Measurements from ENCODE around the gene ZNF175.

ZNF175 gene

DNA sequence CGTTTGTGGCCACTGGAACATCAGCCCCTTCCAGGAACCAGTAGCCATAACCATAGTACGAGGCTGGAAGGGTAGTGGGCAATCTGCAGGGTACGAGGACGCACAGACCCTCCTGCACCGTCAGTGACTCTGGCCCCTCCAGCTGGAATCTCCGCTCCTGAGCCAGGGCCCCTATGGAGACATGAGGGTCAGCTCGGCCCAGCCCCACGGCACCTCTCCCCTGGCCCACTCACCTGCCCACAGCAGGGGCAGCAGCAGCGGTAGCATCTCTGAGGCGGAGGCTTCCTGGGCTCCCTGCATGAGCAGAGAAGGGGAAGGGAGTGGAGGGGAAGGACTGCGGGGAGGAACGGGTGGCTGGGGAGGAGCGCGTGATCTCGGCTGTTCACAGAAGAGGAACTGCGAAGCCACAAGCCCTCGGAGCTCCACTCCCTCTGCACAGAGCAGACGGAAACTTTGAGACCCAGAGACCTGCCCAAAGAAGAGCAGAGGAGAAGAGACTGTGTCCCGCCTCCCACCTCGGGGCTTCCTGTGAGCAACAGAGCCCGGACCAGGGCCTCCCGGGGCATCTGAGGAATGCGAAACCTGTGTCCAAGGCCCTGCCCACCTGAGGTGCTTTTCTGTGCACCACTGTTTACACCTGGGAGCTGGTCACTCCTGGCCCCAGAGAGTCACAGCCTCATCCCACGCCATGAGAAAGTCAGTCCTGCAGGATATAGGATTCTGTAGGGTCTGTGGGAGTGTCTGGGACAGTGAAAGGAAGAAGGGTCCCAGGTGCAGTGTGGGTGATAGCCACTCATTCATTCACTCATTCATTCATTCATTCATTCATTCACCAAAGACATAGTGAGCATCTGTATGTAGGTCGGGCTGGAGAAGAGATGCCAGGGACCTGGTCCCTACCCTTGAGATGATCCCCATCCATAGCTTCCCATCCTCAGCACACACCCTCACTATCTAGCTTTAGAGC lies 39.5 kb upstream of the ZNF175 start, which contains the start of gene SIGLEC6:
Gene SIGLEC6, minus strand, starts transcription at position 322 of the 967 bp plus-strand sequence. Its CDS starts 22 bp downstream, at position 300.
- TF ChIP-seq, protein P1, sequence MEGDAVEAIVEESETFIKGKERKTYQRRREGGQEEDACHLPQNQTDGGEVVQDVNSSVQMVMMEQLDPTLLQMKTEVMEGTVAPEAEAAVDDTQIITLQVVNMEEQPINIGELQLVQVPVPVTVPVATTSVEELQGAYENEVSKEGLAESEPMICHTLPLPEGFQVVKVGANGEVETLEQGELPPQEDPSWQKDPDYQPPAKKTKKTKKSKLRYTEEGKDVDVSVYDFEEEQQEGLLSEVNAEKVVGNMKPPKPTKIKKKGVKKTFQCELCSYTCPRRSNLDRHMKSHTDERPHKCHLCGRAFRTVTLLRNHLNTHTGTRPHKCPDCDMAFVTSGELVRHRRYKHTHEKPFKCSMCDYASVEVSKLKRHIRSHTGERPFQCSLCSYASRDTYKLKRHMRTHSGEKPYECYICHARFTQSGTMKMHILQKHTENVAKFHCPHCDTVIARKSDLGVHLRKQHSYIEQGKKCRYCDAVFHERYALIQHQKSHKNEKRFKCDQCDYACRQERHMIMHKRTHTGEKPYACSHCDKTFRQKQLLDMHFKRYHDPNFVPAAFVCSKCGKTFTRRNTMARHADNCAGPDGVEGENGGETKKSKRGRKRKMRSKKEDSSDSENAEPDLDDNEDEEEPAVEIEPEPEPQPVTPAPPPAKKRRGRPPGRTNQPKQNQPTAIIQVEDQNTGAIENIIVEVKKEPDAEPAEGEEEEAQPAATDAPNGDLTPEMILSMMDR (IDR thresholded peaks at IDR 0.05; ENCODE audit: low read depth, low read length): no peak
- no peak for DNase-seq (ENCODE audit: extremely low read depth, low read depth)

DNA sequence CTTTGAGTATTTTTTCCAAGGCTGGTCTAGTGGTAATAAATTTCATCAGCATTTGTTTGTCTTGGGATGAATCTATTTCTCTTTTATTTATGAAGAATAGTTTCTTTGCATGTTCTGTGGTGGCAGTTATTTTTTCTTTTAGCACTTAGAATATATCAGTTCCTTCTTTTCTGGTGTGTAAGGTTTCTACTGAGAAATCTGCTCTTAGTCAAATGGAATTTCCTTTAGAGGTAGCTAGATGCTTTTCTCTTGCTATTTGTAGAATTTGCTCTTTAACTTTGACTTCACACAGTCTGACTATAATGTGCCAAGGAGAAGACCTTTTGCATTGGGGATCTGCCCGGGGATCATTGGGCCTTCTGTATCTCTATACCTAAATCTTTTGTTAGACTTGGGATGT lies 35.5 kb upstream of the ZNF175 start:
- TF ChIP-seq, protein P1 (IDR thresholded peaks at IDR 0.05; ENCODE audit: low read depth, low read length): no peak
- DNase-seq (ENCODE audit: extremely low read depth, low read depth): no peak

DNA sequence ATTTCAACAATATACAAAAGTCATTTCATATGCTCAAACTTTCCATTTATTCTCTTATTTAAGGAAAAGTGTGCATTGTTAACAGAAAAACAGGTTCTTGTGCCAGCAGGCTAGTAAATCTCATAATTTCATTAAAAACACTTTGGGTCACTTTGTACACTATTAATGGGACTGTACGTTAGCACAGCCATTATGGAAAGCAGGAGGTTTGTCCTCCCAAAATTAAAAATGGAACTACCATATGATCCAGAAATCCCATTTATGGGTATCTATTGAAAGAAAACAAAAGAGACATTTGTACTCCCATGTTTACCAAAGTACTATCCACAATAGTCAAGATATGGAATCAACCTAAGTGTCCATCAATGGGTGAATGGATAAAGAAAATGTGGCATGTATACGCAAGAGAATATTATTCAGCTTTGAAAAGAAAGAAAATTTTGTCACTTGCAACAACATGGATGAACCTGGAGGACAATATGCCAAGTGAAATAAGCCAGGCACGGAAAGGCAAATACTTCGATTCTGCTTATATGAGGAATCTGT lies 31.2 kb upstream of the ZNF175 start:
- TF ChIP-seq, protein P1 (IDR thresholded peaks at IDR 0.05; ENCODE audit: low read depth, low read length): no peak
- no peak for DNase-seq (ENCODE audit: extremely low read depth, low read depth)

DNA sequence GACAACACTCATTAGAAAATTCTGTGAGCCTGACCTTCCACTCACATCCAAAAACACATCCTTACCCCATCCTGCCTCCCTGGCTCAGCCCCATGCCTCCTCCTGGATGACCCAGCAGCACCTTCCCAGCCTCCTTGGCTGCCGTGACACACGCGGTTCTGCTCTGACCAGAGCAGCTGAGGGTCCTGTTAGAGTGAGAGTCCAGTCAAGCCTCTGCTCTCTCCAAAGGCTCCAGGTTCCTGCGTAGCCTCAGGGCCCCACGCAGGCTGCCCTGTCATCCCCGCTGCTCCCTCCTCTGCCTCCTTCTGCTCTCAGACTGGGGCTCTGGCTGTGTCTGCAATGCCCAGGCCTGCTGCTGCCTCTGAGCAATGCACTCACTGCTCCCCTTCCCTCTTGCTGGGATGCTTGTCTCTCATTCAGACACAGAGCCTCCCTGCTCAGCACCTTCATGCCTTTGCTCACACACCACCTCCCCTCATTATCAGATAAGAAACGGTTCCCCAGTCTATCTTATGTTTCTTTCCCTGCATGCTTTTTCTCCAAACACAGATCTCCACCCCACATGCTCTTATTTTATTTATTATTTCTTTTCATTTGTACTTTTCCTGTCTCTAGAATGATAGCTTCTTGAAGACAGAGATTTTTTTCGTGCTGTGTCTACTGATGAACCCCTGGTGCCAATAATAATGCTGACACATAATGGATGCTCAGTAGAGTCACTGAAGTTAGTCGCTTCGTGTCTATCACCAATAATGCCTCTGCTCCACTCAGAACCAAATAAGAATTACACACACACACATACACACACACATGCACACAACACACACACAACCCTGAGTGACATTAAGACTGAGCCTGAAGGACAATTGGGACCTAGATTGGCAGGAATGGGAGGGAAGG lies 29.4 kb upstream of the ZNF175 start:
- no peak for DNase-seq (ENCODE audit: extremely low read depth, low read depth)
- TF ChIP-seq, protein P1 (IDR thresholded peaks at IDR 0.05; ENCODE audit: low read depth, low read length): no peak

DNA sequence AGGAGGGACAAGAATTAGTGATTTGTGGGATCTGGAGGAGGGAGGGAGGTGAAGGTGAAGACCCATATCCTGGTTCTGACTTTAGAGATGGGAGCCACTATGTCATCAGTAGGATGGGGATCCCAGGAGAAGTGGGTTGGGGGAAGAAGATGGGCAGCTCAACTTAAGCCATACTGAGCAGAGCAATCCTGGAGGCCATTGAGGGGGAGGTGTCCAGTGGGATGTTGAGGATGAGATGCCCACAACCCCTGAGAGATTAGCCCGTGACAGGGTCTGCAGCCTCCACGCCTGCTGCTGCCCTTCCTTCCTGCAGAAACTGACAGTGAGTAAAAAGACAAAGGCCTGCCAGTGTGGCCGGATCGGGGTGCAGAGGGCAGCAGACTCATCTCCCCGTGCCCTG lies 28.4 kb upstream of the ZNF175 start:
- DNase-seq (ENCODE audit: extremely low read depth, low read depth): no peak
- TF ChIP-seq, protein P1 (IDR thresholded peaks at IDR 0.05; ENCODE audit: low read depth, low read length): no peak

DNA sequence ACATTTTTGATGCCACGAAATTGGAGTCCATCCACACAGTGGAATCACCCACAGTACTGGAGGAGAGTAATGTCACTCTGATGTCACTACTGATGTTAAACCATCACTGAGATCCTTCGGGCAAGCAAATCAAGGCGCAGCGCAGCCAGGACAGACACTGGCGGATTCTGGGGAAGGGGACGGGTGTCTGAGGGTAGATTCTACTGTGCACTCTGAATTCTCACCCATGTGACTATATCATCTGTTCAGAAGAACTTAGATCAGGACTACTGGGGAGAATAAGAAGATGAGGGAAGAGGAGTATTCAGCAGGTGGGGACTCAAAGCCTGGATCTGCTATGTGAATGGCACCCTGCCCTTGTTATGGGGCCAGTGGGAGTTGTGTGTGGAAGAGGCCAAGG lies 27.0 kb upstream of the ZNF175 start:
- no peak for DNase-seq (ENCODE audit: extremely low read depth, low read depth)
- TF ChIP-seq, protein P1 (IDR thresholded peaks at IDR 0.05; ENCODE audit: low read depth, low read length): no peak

Measured in AG09319 (cell line).